Ramos (cell line): ENCODE data around the gene UBE2F.

Source experiments
- in situ Hi-C: fragments of 300-500 bp; cut with MboI; formaldehyde crosslinking; loops from one replicate; pipeline ENCODE4 v1.14.3; 2022; ENCODE audit warnings: low sequenced_read_pairs; ENCODE audit not compliant: unreplicated experiment

UBE2F gene

GRCh38 chr2:237966565-237967462 lies at the start of gene UBE2F:
Gene UBE2F, plus strand, starts transcription at chr2:237967014. Its CDS starts 6,094 bp downstream, at chr2:237973108.
- in situ Hi-C loops, result no loop called here

DNA sequence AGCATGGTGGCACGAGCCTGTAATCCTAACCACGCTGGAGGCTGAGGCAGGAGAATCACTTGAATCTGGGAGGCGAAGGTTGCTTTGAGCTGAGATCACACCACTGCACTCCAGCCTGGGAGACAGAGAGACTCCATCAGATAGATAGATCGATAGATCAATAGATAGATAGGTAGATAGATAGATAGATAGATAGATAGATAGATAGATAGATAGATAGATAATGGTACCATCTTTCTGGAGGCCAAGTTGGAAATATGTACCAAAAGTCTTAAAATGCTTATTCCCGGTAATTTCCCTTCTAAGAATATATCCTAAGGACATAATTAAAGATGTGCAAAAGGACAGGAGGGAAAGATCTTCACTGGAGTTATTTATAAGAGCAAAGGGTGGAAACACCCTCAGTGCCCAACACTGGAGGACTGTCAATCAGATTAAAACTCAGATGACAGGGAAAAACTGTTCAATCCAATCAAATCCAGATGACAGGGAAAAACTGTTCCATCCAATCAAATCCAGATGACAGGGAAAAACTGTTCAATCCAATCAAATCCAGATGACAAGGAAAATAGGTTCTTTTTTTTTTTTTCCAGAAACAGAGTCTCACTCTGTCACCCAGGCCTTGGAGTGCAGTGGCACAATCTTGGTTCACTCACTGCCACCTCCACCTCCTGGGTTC lies 49.0 kb upstream of the UBE2F start:
- in situ Hi-C loops, result no loop called here

GRCh38 chr2:237919593-237919992 lies 47.2 kb upstream of the UBE2F start:
- in situ Hi-C loops, result no loop called here

DNA sequence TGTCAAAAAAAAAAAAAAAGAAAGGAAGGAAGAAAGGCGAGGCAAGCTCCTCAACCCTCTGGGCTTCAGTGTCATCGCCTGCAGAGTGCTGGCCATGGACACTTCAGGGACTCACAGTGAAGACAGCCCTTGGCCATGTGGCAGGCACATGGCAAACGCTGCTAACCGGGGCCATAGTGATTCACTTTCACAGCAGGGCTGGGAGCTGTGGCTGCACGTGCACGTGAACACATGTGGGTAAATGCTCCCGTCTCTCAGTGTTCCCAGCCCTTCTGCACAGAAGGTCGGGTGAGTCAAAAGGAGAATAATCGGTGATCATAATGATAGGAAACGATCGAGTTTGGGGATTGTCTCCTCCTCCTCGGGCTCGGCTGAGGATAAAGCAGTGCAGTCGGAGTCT lies 46.1 kb upstream of the UBE2F start:
- in situ Hi-C loops, result no loop called here

DNA sequence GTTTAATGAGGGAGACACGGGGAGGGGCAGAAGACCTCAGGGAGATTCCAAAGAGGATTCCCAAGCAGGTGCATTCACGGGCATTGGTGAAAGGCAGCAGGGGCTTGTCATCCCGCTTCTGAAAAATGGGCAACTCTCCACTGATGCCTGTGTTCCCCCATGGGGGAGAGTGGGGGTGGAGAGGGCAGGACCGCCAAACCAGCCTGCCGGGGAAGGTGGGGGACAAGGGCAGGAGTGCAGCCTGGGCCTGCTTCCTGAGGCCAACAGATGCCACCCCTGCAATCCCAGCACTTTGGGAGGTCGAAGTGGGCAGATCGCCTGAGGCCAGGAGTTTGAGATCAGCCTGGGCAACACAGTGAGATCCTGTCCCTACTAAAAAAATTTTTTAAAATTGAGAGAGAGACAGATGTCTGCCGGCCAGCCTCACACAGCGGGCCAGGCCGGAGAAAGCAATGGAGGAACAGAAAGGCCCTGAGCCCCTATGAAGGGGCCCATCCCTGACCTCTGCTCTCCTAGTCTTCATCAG lies 44.8 kb upstream of the UBE2F start:
- in situ Hi-C loops, result no loop called here

DNA sequence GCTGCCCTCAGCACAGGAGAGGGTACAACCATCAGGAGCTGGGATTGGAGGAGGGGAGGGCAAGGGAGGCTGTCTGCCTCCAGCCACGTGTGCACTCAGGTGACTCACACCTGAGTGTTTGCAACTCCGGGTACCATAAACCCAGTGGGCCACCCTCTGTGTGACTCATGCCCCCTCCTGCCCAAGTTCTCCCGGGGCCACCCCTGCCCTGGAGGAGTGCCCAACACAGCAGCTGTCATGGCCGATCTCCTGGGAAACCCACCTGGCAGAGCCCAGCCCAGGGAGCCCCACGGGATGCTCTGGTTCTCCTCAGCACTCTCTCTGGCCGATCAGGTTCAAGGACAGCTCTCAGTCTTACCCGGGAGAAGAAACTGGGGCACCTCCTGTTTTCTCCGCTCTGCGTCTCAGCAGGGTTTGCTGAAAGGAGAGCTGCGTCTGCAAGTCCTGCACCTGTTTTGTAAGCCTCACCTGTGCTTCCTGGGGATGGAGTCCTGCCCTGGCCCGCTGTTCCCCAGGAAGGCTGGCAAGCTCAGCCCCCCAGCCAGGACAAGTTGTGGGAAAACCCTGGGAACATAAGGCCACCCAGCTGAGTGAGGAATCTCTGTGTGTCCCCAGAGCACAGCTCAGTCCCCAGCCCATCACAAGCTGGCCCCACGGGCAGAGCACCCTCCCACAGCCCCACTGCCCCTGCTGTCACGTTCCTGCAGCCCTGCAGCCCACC lies 44.0 kb upstream of the UBE2F start:
- in situ Hi-C loops, result no loop called here

- in situ Hi-C loops, result no loop called here
These were observed 43.2 kb upstream of the UBE2F start for GRCh38 chr2:237923481-237924163.

DNA sequence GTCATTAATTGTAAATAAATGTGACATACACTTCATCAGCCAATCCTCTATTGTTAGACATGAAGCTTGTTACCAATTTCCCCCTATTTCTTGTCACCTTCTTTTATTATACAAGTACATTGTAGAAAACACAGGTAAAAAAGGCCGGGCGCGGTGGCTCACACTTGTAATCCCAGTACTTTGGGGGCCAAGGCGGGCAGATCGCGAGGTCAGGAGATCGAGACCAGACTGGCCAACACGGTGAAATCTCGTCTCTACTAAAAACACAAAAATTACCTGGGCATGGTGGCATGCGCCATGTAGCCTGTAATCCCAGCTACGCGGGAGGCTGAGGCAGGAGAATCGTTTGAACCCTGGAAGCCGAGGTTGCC lies 42.7 kb upstream of the UBE2F start:
- in situ Hi-C loops, result no loop called here

GRCh38 chr2:237927135-237927534 lies 39.7 kb upstream of the UBE2F start:
- in situ Hi-C loops, result no loop called here

- in situ Hi-C loops, result no loop called here
These were observed 38.8 kb upstream of the UBE2F start for GRCh38 chr2:237927986-237928385.

DNA sequence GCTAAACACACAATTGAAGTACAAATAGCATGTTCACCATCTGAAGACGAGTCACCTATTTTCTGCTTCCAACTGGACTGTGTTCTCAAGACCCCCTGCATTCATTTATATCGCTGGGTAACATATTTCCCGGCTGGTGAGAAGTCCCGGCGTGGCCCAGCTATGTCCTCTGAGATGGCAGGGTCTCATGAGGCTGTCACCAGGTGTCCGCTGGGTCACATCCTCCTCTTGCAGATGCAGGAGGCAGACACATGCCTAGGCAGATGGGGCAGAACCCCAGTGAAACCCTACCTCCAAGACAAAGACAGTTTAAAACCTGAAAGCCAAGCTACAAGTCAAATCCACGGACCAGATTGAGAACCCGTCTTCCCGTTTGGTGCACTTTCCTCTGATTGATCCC lies 36.8 kb upstream of the UBE2F start:
- in situ Hi-C loops, result no loop called here

- in situ Hi-C loops, result no loop called here
These were observed 35.6 kb upstream of the UBE2F start for GRCh38 chr2:237931205-237931721.

DNA sequence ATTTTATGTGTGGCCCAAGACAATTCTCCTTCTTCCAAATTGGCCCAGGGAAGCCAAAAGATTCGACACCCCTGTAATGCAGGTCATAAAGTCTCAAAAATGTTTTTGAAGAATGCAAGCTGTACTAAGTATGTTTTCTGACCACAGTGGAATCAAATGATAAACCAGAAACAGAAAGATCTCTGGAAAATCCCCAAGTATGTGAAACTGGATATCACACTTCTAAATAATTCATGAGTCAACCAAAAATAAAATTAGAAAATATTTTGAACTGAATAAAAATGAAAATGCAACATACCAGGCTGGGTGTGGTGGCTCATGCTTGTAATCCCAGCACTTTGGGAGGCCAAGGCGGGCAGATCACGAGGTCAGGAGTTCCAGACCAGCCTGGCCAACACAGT lies 34.1 kb upstream of the UBE2F start:
- in situ Hi-C loops, result no loop called here

DNA sequence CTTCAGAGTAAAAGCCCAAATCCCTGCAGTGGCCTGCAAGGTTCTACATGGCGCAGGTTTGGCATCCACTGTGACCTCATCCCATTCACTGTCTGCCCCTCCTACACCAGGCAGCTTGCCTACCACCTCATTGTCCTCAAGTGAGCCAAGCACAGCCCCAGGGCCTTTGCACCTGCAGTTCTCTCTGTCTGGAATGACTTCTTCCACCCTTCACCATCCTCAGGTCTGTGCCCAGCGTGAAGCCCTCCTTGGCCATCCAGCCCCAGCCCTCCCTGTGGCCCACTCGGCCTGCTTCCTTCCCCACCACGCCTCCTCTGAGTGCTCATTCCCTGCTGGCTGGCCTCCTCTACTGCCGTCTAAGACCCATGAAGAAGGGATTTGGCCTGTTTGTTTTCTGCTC lies 32.6 kb upstream of the UBE2F start:
- in situ Hi-C loops, result no loop called here

DNA sequence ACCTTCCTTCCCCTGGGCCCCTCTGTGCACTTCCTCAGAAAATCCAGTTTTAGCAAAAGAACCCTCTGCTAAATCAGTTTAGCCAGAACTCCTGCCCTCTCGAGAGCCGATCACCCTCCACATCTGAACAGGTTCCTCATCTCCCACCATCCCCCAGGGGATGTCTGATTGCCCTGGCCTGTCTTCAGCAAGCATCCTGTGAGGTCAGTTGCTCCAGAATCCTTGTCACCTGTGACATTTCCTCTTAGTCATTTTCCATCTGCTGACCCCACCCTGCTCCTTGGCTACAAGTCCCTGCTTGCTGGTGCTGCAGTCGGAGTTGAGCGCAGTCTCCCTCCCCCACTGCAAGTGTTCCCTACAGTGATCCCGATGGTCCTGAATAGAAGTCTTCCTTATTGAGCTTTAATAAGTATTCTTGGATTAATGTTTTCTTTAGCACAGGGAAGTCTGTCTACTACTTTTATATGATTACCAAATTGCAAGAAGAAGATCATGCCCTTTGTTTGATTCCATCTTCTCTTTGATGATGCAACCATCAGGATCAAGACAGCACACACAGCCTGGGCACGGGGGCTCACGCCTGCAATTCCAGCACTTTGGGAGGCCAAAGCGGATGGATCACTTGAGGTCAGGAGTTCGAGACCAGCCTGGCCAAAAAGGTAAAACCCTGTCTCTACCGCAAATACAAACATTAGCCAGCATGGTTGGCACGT lies 30.9 kb upstream of the UBE2F start:
- in situ Hi-C loops, result no loop called here

DNA sequence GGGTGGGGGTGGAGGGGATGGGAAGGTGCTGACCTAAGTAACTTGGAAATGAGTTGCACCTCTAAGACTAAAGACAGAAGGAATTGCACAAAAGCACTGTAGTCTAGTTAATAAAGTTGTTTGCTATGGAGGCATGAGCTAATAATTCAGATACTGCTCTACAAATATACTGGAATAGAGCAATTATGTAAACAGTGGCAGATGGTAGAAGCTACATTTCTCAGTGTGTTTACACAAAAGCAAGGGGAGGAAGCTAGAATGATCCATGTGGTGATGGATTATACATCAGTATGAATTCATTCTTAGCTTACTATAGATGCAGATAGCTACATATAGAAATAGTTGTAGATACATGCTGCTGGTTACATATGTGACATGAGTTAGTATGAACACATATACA lies 27.6 kb upstream of the UBE2F start:
- in situ Hi-C loops, result no loop called here

DNA sequence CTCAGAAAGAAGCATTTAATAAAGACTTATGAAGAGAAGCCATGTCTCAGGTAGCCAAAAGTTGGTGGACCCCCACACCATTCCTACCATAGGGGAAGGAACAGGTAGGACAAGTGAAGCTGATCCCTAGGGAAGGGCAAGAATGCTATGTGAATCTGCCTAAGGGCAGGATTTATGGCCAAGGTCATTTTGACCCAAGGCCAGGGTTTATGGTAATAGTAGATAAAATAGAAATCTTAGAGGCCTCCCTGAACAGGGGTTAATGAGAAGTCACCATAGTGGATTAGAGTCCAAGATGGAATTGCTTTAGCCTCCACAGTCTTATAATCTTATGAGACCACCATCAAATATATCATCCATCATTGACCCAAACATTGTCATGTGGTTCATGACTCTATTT lies 26.0 kb upstream of the UBE2F start:
- in situ Hi-C loops, result no loop called here

- in situ Hi-C loops, result no loop called here
These were observed 25.6 kb upstream of the UBE2F start for GRCh38 chr2:237941239-237941638.

DNA sequence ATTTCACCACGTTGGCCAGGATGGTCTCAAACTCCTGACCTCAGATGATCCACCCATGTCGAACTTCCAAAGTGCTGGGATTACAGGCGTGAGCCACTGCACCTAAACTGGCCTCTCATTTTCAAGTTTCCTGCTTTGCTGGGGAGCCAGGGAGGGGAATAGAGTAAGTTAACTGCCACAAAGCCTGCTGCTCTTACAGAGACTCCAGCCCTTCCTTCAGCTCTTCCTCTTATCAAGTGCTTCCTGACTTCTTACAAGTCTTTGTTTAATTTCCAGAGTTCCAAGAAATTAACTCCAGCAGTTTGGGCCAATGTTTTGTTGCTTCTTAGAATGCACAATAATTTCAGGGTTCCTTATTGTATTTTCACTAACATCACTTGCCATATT lies 24.3 kb upstream of the UBE2F start:
- in situ Hi-C loops, result no loop called here
